ENCODE results near the gene XRN2. TPM values are rescaled to one million over a fixed set of nuclear protein-coding genes. Genes with fewer than 3 reads are reported as not detected.

XRN2 gene
- total and polyA plus RNA-seq, 7 experiments from 2014 or later: 51.7 to 83.2 (median 61.7) TPM

GRCh38 chr20:21432911-21433310 lies 129.8 kb downstream of the XRN2 start:
- no peaks in the 10 kb centered on the region for H3K36me3 Mint-ChIP-seq
- H3K27ac Mint-ChIP-seq: no peak overlapping the region

GRCh38 chr20:21433329-21433890 lies 130.3 kb downstream of the XRN2 start:
- Histone ChIP-seq H3K4me1 (ENCODE audit: control insufficient read depth in 2 of 2, insufficient read depth in 2 of 2, low read length in 2 of 2) (no peaks in the 10 kb centered on the region), H3K36me3 (ENCODE audit: control insufficient read depth in 2 of 3, insufficient read depth in 3 of 3, low read length in 3 of 3) (no peaks in the 10 kb centered on the region), H3K27me3 (ENCODE audit: control insufficient read depth in 2 of 2, insufficient read depth in 2 of 2, low read length in 2 of 2) (no peaks in the 10 kb centered on the region), H3K4me3 (ENCODE audit: low read length) (no peak overlapping the region), H3K9me3 (ENCODE audit: control insufficient read depth in 2 of 3, low read length in 3 of 3) (no peaks in the 10 kb centered on the region), H3K27ac (ENCODE audit: low read depth, low read length) (no peak overlapping the region)
- Mint-ChIP-seq H3K4me3 (no peak overlapping the region), H3K27ac (no peak overlapping the region), H3K4me1 (no peaks in the 10 kb centered on the region), H3K9me3 (no peaks in the 10 kb centered on the region), H3K27me3 (peaks cover 22 to 53% (median 49%) of the 10 kb centered on the region in 5 donors), H3K36me3 (no peaks in the 10 kb centered on the region)
- ATAC-seq (no peak), DNase-seq (no peak)
- intact Hi-C loops (cut with micrococcal nuclease): no loop called here
- ChIA-PET CTCF (no interaction called here), POLR2A (no interaction called here)

More at GRCh38 chr20:21432911-21433310, 129.8 kb downstream of the XRN2 start:
- Histone ChIP-seq H3K4me1 (ENCODE audit: control insufficient read depth in 2 of 2, insufficient read depth in 2 of 2, low read length in 2 of 2) (no peaks in the 10 kb centered on the region), H3K27me3 (ENCODE audit: control insufficient read depth in 2 of 2, insufficient read depth in 2 of 2, low read length in 2 of 2) (no peaks in the 10 kb centered on the region), H3K27ac (ENCODE audit: low read depth, low read length) (no peak overlapping the region), H3K9me3 (ENCODE audit: control insufficient read depth in 2 of 3, low read length in 3 of 3) (no peaks in the 10 kb centered on the region), H3K4me3 (ENCODE audit: low read length) (no peak overlapping the region), H3K36me3 (ENCODE audit: control insufficient read depth in 2 of 3, insufficient read depth in 3 of 3, low read length in 3 of 3) (no peaks in the 10 kb centered on the region)
- H3K4me1 Mint-ChIP-seq: no peaks in the 10 kb centered on the region
- DNase-seq: no peak
- no peak overlapping the region for H3K4me3 Mint-ChIP-seq
- intact Hi-C loops (cut with micrococcal nuclease): no loop called here
- CTCF ChIA-PET: no interaction called here
- no peak for ATAC-seq
- POLR2A ChIA-PET: no interaction called here
- peaks cover 22 to 55% (median 49%) of the 10 kb centered on the region in 5 donors for H3K27me3 Mint-ChIP-seq
- H3K9me3 Mint-ChIP-seq: peaks cover 0 to 3% (median 0%) of the 10 kb centered on the region in 11 donors

- POLR2A ChIA-PET: no interaction called here
Observed at GRCh38 chr20:21435576-21435975, 132.4 kb downstream of the XRN2 start.

GRCh38 chr20:21436205-21436604 lies 133.1 kb downstream of the XRN2 start:
- intact Hi-C loops (cut with micrococcal nuclease): no loop called here
- ChIA-PET POLR2A (no interaction called here), CTCF (no interaction called here)
- Histone ChIP-seq H3K27ac (ENCODE audit: low read depth, low read length) (no peak overlapping the region), H3K27me3 (ENCODE audit: control insufficient read depth in 2 of 2, insufficient read depth in 2 of 2, low read length in 2 of 2) (no peaks in the 10 kb centered on the region), H3K9me3 (ENCODE audit: control insufficient read depth in 2 of 3, low read length in 3 of 3) (no peaks in the 10 kb centered on the region), H3K4me3 (ENCODE audit: low read length) (no peak overlapping the region), H3K4me1 (ENCODE audit: control insufficient read depth in 2 of 2, insufficient read depth in 2 of 2, low read length in 2 of 2) (no peaks in the 10 kb centered on the region), H3K36me3 (ENCODE audit: control insufficient read depth in 2 of 3, insufficient read depth in 3 of 3, low read length in 3 of 3) (no peaks in the 10 kb centered on the region)
- Mint-ChIP-seq H3K27me3 (peaks cover 27 to 44% (median 43%) of the 10 kb centered on the region in 5 donors), H3K27ac (no peak overlapping the region), H3K36me3 (no peaks in the 10 kb centered on the region), H3K4me3 (no peak overlapping the region), H3K4me1 (peaks cover 0 to 2% (median 0%) of the 10 kb centered on the region in 7 donors), H3K9me3 (no peaks in the 10 kb centered on the region)
- ATAC-seq (no peak), DNase-seq (no peak)

More at GRCh38 chr20:21435576-21435975, 132.4 kb downstream of the XRN2 start:
- CTCF ChIA-PET: no interaction called here
- Histone ChIP-seq H3K4me3 (ENCODE audit: low read length) (no peak overlapping the region), H3K27me3 (ENCODE audit: control insufficient read depth in 2 of 2, insufficient read depth in 2 of 2, low read length in 2 of 2) (no peaks in the 10 kb centered on the region), H3K9me3 (ENCODE audit: control insufficient read depth in 2 of 3, low read length in 3 of 3) (no peaks in the 10 kb centered on the region), H3K36me3 (ENCODE audit: control insufficient read depth in 2 of 3, insufficient read depth in 3 of 3, low read length in 3 of 3) (no peaks in the 10 kb centered on the region), H3K4me1 (ENCODE audit: control insufficient read depth in 2 of 2, insufficient read depth in 2 of 2, low read length in 2 of 2) (no peaks in the 10 kb centered on the region), H3K27ac (ENCODE audit: low read depth, low read length) (no peak overlapping the region)
- intact Hi-C loops (cut with micrococcal nuclease): no loop called here
- no peak for DNase-seq
- H3K27ac Mint-ChIP-seq: no peak overlapping the region
- no peak overlapping the region for H3K4me3 Mint-ChIP-seq
- no peaks in the 10 kb centered on the region for H3K36me3 Mint-ChIP-seq
- H3K27me3 Mint-ChIP-seq: peaks cover 24 to 42% (median 40%) of the 10 kb centered on the region in 5 donors
- H3K9me3 Mint-ChIP-seq: no peaks in the 10 kb centered on the region
- peaks cover 0 to 2% (median 0%) of the 10 kb centered on the region in 7 donors for H3K4me1 Mint-ChIP-seq
- ATAC-seq: no peak

GRCh38 chr20:21437248-21437647 lies 134.1 kb downstream of the XRN2 start:
- Histone ChIP-seq H3K36me3 (ENCODE audit: control insufficient read depth in 2 of 3, insufficient read depth in 3 of 3, low read length in 3 of 3) (no peaks in the 10 kb centered on the region), H3K27ac (ENCODE audit: low read depth, low read length) (no peak overlapping the region), H3K27me3 (ENCODE audit: control insufficient read depth in 2 of 2, insufficient read depth in 2 of 2, low read length in 2 of 2) (no peaks in the 10 kb centered on the region), H3K9me3 (ENCODE audit: control insufficient read depth in 2 of 3, low read length in 3 of 3) (no peaks in the 10 kb centered on the region), H3K4me3 (ENCODE audit: low read length) (no peak overlapping the region), H3K4me1 (ENCODE audit: control insufficient read depth in 2 of 2, insufficient read depth in 2 of 2, low read length in 2 of 2) (no peaks in the 10 kb centered on the region)
- Mint-ChIP-seq H3K27ac (no peak overlapping the region), H3K4me1 (peaks cover 0 to 2% (median 0%) of the 10 kb centered on the region in 7 donors), H3K36me3 (no peaks in the 10 kb centered on the region), H3K9me3 (no peaks in the 10 kb centered on the region), H3K4me3 (no peak overlapping the region), H3K27me3 (peaks cover 28 to 48% (median 40%) of the 10 kb centered on the region in 5 donors)
- CTCF ChIA-PET: no interaction called here
- DNase-seq (no peak), ATAC-seq (no peak)
- intact Hi-C loops (cut with micrococcal nuclease): no loop called here
- POLR2A ChIA-PET: no interaction called here

GRCh38 chr20:21437816-21438215 lies 134.7 kb downstream of the XRN2 start:
- Histone ChIP-seq H3K4me3 (ENCODE audit: low read length) (no peak overlapping the region), H3K27ac (ENCODE audit: low read depth, low read length) (no peak overlapping the region), H3K4me1 (ENCODE audit: control insufficient read depth in 2 of 2, insufficient read depth in 2 of 2, low read length in 2 of 2) (no peaks in the 10 kb centered on the region), H3K36me3 (ENCODE audit: control insufficient read depth in 2 of 3, insufficient read depth in 3 of 3, low read length in 3 of 3) (no peaks in the 10 kb centered on the region), H3K27me3 (ENCODE audit: control insufficient read depth in 2 of 2, insufficient read depth in 2 of 2, low read length in 2 of 2) (no peaks in the 10 kb centered on the region), H3K9me3 (ENCODE audit: control insufficient read depth in 2 of 3, low read length in 3 of 3) (no peaks in the 10 kb centered on the region)
- Mint-ChIP-seq H3K27me3 (peaks cover 28 to 43% (median 37%) of the 10 kb centered on the region in 5 donors), H3K4me3 (no peak overlapping the region), H3K36me3 (no peaks in the 10 kb centered on the region), H3K9me3 (no peaks in the 10 kb centered on the region), H3K4me1 (peaks cover 0 to 2% (median 0%) of the 10 kb centered on the region in 7 donors), H3K27ac (no peak overlapping the region)
- ChIA-PET POLR2A (no interaction called here), CTCF (no interaction called here)
- ATAC-seq: no peak
- intact Hi-C loops (cut with micrococcal nuclease): no loop called here
- DNase-seq: no peak
